Activated T-helper 9 cell treated with anti-CD3 and anti-CD28 coated beads, Interleukin-2, amount 50 U/mL, for 16 hours (primary cell): Measurements from ENCODE around the gene PRSS3.
"Not testable (repeated sequence)": the region's sequence is repeated elsewhere in the genome, so short reads cannot be mapped to it uniquely, and the experiment has no call there.

Experiments
- DNase-seq: peaks from one replicate; pipeline ENCODE4 v3.0.0-alpha.2; 2020; ENCODE audit warnings: low read depth

PRSS3 gene

GRCh38 chr9:33818167-33818846 lies 22.9 kb downstream of the PRSS3 start:
- DNase-seq = no peak

- no peak for DNase-seq
These were observed 23.6 kb downstream of the PRSS3 start for GRCh38 chr9:33818847-33819500.

- no peak for DNase-seq
These were observed 24.9 kb downstream of the PRSS3 start for GRCh38 chr9:33820231-33820745.

GRCh38 chr9:33823801-33824200 lies 28.4 kb downstream of the PRSS3 start:
- DNase-seq = no peak

- not testable (repeated sequence) for DNase-seq
These were observed 31.9 kb downstream of the PRSS3 start for GRCh38 chr9:33827285-33827684.

- not testable (repeated sequence) for DNase-seq
These were observed 34.4 kb downstream of the PRSS3 start for GRCh38 chr9:33829641-33830230.

- no peak for DNase-seq
These were observed 40.4 kb downstream of the PRSS3 start for GRCh38 chr9:33835625-33836260.

GRCh38 chr9:33836261-33836660 lies 40.9 kb downstream of the PRSS3 start:
- not testable (repeated sequence) for DNase-seq

GRCh38 chr9:33837138-33837537 lies 41.8 kb downstream of the PRSS3 start:
- DNase-seq = no peak

GRCh38 chr9:33840381-33840780 lies 45.0 kb downstream of the PRSS3 start:
- DNase-seq = no peak

- DNase-seq = no peak
These were observed 48.1 kb downstream of the PRSS3 start for GRCh38 chr9:33843312-33843961.

- DNase-seq = no peak
These were observed 50.9 kb downstream of the PRSS3 start for GRCh38 chr9:33846231-33846630.

- DNase-seq = not testable (repeated sequence)
These were observed 52.5 kb downstream of the PRSS3 start for GRCh38 chr9:33847894-33848205.
